ENCODE measurements around the gene RPL27A. TPM values are rescaled to one million over a fixed set of nuclear protein-coding genes. Genes with fewer than 3 reads are reported as not detected.

RPL27A gene
- total and polyA plus RNA-seq, 3 donors from 2014 or later, result 340 to 1,052 (median 586) TPM

DNA sequence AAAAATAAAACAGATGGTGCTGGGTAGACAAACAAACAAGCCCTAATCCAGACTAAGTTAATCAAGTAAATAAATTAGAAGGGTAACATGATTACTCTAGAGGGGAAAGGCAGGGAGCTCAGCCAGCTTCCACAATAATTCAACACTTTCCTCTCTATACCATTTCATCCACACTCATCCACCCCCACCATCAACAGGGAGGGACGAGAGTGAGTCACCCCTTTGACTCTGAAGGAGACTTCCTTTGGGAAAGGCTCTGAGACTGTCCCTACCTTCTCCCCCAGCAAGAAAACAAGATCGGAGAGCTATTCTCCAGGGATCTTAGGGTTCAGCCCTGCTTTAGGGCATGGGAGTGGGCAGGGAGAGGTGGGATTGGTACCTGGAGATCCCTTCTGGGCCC lies 33.2 kb upstream of the RPL27A start:
- H3K4me3 ChIP-seq, result no peak overlapping the region
- 76 to 96% methylated on average over 2 of the region's 2 CpGs for WGBS, 2 donors
- no peak overlapping the region for H3K27ac ChIP-seq
- no peak for TF ChIP-seq POLR2A (IDR thresholded peaks at IDR 0.05)
- TF ChIP-seq, protein P1, sequence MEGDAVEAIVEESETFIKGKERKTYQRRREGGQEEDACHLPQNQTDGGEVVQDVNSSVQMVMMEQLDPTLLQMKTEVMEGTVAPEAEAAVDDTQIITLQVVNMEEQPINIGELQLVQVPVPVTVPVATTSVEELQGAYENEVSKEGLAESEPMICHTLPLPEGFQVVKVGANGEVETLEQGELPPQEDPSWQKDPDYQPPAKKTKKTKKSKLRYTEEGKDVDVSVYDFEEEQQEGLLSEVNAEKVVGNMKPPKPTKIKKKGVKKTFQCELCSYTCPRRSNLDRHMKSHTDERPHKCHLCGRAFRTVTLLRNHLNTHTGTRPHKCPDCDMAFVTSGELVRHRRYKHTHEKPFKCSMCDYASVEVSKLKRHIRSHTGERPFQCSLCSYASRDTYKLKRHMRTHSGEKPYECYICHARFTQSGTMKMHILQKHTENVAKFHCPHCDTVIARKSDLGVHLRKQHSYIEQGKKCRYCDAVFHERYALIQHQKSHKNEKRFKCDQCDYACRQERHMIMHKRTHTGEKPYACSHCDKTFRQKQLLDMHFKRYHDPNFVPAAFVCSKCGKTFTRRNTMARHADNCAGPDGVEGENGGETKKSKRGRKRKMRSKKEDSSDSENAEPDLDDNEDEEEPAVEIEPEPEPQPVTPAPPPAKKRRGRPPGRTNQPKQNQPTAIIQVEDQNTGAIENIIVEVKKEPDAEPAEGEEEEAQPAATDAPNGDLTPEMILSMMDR (IDR thresholded peaks at IDR 0.05), result no peak
- no peaks in the 10 kb centered on the region for H3K36me3 ChIP-seq (ENCODE audit: low read depth, missing control alignments)
- no peaks in the 10 kb centered on the region for H3K4me1 ChIP-seq
- no peaks in the 10 kb centered on the region for H3K27me3 ChIP-seq
- intact Hi-C loops (cut with DNase I; ENCODE audit: low total_unique reads), result no loop called here
- no peaks in the 10 kb centered on the region for H3K9me3 ChIP-seq
- no peak for DNase-seq

DNA sequence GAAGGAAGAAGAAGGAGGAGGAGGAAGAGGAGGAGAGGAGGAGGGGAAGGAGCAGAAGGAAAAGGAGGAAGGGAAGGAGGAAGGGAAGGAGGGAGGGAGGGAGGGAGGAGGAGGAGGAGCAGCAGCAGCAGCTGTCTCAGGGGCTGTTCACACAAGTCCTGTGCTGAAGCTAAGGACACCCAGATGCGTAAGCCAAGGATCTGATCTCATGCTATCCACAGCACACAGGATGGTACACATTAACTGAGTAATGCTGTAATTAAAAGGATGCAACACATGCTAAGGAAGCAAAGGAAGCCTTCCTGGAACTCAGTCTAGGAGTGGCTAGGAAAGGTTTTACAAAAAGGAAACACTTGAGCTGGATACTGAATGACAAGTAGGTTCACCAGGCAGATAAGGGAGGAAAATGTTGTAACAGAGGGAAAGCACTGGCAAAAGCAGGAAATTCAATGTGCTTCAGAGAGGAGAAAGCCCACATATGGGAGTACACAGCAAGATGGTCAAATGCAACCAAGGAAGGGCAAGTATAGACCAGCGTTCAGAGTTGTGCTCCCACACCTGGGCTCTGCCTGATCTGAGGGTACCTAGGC lies 32.1 kb upstream of the RPL27A start:
- Histone ChIP-seq H3K4me3 (no peak overlapping the region), H3K36me3 (ENCODE audit: low read depth, missing control alignments) (no peaks in the 10 kb centered on the region), H3K9me3 (no peaks in the 10 kb centered on the region), H3K27ac (no peak overlapping the region), H3K27me3 (no peaks in the 10 kb centered on the region), H3K4me1 (no peaks in the 10 kb centered on the region)
- no peak for TF ChIP-seq POLR2A (IDR thresholded peaks at IDR 0.05)
- TF ChIP-seq, protein P1 (IDR thresholded peaks at IDR 0.05), result no peak
- 91 to 94% methylated on average over 2 of the region's 2 CpGs for WGBS, 2 donors
- intact Hi-C loops (cut with DNase I; ENCODE audit: low total_unique reads), result no loop called here
- DNase-seq, result no peak

DNA sequence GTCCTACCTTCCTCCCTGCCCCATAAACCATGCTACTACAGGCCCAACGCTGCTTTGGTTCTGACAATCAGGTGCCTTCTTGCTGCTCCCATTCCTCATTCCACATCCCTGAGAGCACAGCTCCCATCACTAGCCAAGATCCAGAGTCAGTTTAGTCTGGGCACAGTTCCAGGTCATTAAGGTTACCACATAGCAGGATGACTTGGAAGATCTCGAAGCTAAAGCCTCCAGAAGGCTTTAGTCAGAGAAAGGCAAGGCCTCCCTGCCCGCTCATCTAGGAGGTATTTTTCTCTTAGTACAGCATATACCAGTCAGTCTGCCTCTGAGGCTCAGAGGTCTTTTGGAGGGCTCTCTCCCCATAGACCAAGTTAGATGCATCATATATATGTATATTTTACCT lies 30.5 kb upstream of the RPL27A start:
- Histone ChIP-seq H3K27me3 (no peaks in the 10 kb centered on the region), H3K4me3 (no peak overlapping the region), H3K9me3 (no peaks in the 10 kb centered on the region), H3K36me3 (ENCODE audit: low read depth, missing control alignments) (no peaks in the 10 kb centered on the region), H3K4me1 (no peaks in the 10 kb centered on the region), H3K27ac (no peak overlapping the region)
- DNase-seq, result no peak
- intact Hi-C loops (cut with DNase I; ENCODE audit: low total_unique reads), result no loop called here
- WGBS, 2 donors, result 90 to 92% methylated on average over 3 of the region's 3 CpGs
- no peak for TF ChIP-seq POLR2A (IDR thresholded peaks at IDR 0.05)
- TF ChIP-seq, protein P1 (IDR thresholded peaks at IDR 0.05), result no peak

DNA sequence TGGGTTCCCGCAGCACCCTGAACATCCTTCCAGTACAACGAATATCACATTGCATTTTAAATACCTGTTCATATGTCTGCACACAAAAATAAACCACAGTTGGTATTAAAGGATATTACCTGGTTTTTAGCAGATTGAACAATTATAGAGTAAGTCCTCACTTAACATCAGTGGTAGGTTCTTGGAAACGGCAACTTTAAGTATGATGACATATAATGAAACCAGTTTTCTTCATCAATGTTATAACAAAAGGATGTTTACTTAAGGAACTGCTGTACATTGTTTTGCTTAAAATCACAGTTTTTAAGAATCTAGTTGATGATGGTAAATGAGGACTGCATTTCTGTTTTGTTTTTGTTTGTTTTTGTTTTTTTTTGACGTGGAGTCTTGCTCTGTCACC lies 28.1 kb upstream of the RPL27A start:
- Histone ChIP-seq H3K27ac (no peak overlapping the region), H3K4me3 (no peak overlapping the region), H3K36me3 (ENCODE audit: low read depth, missing control alignments) (no peaks in the 10 kb centered on the region), H3K4me1 (no peaks in the 10 kb centered on the region), H3K27me3 (no peaks in the 10 kb centered on the region), H3K9me3 (no peaks in the 10 kb centered on the region)
- intact Hi-C loops (cut with DNase I; ENCODE audit: low total_unique reads), result no loop called here
- DNase-seq, result no peak
- no peak for TF ChIP-seq POLR2A (IDR thresholded peaks at IDR 0.05)
- TF ChIP-seq, protein P1 (IDR thresholded peaks at IDR 0.05), result no peak
- 80 to 82% methylated on average over 4 of the region's 4 CpGs for WGBS, 2 donors

DNA sequence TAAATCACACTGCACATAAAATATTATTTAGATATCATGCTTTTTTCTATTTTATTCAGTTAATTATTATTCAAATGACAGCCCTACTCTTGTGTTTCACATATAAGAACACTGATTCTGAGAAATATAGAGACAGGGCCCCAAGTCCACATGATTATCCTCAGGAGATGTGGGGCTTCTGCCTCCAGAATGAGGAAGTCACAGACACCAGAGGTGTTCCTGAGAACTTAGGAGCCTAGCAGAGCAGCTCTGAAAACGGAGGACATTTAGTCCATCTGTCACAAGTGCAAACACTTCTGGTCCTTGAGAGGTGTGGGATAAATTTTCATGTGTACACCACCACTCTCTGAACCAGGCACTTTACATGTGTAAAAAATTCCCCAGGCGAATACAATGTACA lies 26.3 kb upstream of the RPL27A start:
- Histone ChIP-seq H3K4me1 (no peaks in the 10 kb centered on the region), H3K27ac (no peak overlapping the region), H3K36me3 (ENCODE audit: low read depth, missing control alignments) (no peaks in the 10 kb centered on the region), H3K27me3 (no peaks in the 10 kb centered on the region), H3K9me3 (no peaks in the 10 kb centered on the region), H3K4me3 (no peak overlapping the region)
- intact Hi-C loops (cut with DNase I; ENCODE audit: low total_unique reads), result no loop called here
- DNase-seq, result no peak
- no peak for TF ChIP-seq POLR2A (IDR thresholded peaks at IDR 0.05)
- TF ChIP-seq, protein P1 (IDR thresholded peaks at IDR 0.05), result no peak
- WGBS, 2 donors, result 96% methylated on average over 2 of the region's 2 CpGs

Data from testis (tissue), 3 donors.